Stomach (tissue), 4 donors: ENCODE measurements around the gene ANAPC2.

ENCODE experiments used
- EP300 ChIP-seq: sonication (generic); formaldehyde crosslinking; IDR thresholded peaks from one replicate; pipeline ENCODE4 v1.6.1; 2017; ENCODE audit warnings: antibody characterized with exemption
- POLR2A ChIP-seq, 4 donors: fragments of 450-650 bp; IDR thresholded peaks; one replicate each; pipeline ENCODE4 v1.6.1; 2016; ENCODE audit warnings: antibody characterized with exemption in 4 of 4, control low read depth in 2 of 4, mild to moderate bottlenecking in 1 of 4, moderate library complexity in 1 of 4

- TF ChIP-seq POLR2A (IDR thresholded peaks at IDR 0.05) (no peak), EP300 (no peak)
Measured at GRCh38 chr9:137224830-137225694, 36.7 kb upstream of the ANAPC2 start, which contains the start of gene CYSRT1.
